ENCODE results near the gene ENGASE.

Gene ENGASE

DNA sequence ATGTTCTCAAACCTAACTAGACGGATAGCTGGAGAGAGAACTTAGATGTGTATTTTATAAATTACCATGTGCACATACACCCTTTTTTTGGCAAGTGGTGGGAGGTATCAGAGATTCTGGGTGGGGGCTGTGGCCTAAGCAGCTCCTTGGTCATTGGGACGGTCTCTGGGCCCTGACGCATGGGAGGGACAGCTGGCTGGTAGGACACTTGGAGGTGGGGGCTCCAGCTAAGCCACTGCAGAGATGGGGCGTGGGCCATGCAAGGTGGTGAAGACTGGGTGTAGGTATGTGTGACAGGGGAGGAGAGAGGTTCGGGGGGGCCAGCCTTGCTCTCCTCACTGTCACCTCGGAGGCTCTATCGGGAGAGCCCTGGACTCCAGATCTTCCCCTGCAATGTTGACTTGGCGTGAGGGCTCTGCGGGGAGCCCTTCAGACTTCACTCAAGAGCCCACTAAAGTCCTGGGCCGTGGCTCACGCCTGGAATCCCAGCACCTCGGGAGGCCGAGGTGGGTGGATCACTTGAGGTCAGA is 33.5 kb upstream of the ENGASE start:
- no peak for DNase-seq

DNA sequence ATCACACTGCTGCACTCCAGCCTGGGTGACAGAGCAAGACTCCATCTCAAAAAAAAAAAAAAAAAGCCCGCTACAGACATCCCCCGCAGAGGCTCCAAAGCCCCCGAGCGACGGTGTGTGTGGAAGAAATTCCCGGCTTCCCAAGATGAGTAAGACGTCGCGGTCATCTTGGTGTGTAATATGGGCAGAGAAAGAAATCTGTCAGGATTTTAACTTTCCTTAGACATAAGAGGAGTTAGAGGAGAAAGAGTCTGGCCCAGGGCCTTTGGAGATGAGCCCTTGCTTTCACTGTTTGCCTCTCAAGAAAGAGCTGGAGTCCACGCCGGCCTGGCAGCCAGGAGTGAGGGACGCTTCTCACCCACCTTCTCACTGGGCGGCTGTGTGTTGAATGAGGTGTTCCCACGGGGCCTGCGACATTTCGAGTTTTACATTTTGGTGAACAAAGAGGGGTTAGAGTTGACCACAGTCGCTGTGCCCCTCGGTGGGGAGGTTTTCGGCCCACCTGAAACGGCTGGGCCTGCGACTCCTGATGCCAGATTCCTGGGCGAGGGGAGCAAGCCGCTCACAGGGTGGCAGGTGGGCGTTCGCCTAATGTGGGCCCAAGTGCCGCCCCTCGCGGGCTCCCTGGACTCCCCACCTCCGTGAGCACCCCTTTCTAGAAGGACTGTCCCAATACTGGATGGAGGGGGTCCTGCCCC is 32.8 kb upstream of the ENGASE start:
- DNase-seq = no peak

DNA sequence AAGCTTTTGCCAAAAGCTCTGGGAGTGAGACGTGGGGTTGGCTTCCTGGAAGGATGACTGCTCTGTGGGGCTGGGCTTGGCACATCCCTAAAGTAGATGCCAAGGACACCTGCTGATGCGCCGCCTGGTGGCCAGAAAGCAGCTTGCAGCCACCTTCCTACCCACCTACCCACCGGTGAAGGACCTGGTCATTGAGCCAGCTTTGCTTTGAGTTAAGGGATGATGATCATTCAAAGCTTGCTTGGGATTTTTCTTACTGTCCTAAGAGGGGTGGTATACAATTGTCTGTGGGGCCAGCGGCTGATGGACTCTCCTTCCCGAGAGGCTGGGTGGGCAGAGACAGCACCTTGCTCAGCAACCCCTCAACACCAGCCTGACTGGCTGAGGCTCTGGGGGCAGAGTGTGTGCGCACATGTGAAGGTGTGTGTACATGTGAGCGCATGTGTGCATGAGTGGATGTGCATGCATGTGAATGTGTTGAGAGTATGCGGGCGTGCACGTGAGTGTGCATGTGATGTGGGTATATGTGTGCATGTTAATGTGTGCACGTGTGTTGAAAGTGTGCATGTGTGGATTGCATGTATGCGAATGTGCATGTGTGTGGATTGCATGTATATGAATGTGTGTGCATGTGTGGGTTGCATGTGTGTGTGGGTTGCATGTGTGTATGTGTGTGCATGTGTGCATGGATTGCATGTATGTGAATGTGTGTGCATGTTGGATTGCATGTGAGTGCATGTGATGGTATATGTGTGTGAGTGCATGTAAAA is 32.0 kb upstream of the ENGASE start:
- peak; percentile 71 for DNase-seq

DNA sequence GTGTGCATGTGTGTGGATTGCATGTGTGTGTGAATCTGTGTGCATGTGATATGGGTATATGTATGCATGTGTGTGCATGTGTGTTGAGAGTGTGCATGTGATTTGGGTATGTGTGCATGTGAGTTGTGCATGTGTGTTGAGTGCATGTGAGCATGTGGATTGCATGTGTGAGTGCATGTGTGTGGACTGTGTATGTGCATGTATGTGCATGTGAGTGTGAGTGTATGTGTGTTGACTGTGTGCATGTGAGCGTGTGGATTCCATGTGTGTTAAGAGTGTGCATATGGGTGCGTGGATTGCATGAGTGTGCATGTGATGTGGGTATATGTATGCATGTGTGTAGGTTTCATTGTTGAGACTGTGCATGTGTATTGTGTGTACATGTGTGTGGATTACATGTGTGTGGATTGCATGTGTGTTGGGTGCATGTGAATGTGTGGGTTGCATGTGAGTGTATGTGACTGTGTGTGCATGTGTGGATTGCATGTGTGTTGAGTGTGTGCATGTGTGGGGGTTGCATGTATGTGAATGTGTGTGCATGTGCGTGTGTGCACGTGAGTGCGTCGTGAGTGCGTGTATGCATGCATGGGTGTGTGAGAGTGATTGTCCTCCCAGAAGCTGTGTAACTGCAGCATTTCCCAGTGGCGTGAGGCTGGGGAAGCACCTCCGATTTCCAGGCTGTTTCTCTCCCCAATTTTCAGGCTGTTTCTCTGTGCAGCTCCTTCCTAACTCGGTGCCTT is 31.3 kb upstream of the ENGASE start:
- DNase-seq = no peak

DNA sequence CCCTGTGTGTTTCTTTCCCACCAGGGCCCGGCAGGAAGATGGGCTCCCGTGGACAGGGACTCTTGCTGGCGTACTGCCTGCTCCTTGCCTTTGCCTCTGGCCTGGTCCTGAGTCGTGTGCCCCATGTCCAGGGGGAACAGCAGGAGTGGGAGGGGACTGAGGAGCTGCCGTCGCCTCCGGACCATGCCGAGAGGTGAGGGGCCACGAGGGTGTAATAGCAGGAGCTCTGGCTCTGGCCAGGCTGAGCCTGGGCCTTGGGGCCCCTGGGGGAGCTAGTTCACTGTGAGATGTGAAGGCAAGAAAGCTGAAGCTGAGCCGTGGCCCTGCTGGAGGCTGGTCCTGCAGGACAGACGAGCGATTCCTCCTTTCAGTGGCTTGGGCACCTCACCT is 30.7 kb upstream of the ENGASE start:
- no peak for DNase-seq

DNA sequence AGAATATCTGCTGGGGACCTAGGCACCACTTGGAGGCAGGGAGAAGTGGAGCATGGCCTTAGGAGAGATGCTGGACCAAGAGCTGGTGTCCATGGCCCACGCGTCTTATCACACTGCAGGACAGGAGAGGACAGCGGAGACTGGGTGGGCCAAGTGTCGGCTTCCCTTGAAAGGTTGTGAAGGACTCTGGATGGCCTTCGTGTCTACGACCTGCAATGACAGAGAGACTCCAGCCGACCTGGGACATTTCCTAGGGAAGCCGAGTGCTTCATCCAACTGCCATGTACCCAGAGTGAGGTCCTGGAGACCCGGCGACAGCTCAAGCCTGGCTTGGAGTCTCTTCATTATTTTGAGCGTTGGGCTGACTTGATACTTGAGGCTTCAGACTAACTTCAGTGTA is 30.2 kb upstream of the ENGASE start:
- no peak for DNase-seq

DNA sequence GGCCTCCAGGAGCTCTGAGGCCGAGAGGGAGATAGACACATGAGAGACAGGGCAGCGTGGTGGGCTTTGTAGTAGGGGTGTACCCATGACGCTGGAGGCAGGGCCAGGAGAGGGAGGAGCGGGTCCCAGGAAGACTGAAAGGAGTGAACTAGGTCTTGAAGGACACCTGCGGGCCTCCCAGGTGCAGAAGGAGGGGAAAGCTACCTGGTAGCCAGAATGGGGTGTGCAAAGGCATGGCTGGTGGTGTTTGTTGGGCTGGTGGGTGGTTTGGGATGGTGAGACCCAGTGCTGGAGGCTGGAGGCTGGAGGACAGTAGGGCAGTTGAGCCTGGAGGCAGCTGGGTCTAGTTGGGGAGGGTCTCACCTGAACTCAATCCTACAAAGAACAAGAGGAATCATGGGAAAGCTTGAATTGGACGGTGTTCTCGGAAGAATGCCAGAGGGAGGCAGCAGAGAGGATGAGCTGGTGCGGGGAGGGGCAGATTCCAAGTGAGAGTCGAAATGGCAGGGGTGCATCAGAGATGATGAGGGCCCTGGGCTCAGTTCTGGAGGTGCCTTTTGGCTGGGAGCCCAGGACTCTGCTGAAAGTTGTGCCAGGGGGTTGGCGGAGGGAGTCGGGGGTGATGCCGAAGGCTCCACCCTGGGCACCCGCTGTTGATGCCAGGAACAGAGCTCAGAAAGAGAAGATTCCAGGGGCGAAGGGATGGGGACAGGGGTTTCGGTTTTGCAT is 29.5 kb upstream of the ENGASE start:
- DNase-seq = no peak

DNA sequence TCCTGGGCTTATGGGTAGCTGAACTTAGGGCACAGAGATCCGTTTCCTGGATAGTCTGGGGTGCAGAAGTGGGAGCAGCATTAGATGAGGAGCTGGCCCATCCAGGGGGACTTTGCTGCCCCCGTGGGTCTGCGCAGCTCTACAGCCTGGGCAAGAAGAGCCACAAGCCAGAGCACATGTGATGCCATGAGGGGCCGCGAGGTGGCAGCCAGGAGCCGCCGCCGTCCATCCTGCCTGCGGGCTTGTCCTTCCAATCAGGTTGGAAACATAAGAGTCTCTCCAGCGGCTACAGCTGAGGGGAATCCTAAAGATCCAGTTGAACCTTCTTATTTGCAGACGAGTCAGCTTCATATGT is 28.8 kb upstream of the ENGASE start:
- peak; percentile 73 for DNase-seq

DNA sequence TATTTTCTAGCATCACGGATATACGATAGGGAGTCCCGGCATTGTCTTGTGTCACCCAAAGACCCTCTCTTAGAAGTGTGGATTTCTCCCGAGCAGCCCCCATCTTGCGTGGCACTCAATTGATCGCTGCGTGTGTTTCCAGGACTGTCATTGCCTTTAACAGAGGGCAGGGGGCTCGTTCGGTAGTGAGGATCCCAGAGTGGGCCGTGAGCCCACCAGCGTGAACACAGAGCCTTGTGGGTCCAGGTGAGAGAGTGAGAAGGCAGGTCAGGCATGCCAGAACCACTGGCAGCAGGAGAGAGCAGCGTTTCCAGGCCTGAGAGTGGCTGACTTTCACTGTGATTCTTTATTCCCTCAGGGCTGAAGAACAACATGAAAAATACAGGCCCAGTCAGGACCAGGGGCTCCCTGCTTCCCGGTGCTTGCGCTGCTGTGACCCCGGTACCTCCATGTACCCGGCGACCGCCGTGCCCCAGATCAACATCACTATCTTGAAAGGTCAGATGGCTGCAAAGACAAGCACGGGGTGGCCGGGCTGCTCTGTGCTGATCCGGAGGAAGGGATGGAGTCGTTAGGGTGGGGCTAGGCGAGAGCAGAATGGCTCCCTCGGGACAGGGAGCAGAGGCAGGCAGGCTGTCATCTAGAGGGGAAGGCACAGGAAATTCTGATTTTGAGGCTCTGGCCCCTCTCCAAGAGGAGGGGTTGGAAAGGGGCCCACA is 28.3 kb upstream of the ENGASE start:
- no peak for DNase-seq

DNA sequence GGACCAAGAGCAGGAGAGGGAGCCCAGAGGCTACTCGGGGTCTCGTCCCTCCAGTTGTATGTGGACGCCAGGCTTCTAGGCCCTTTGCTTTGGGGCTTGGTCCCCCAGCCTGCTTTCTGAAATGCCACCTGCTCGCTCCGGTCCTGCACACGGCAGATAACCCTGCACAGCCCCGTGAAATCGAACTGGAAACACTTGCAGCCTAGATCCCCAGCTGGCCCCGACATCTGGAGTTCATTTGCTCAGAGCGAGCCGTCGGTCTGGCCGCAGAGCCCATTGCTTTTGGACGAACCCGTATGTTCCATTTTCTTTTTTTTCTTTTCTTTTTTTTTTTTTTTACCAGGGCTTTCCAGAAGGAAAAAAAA is 27.7 kb upstream of the ENGASE start:
- DNase-seq = no peak

DNA sequence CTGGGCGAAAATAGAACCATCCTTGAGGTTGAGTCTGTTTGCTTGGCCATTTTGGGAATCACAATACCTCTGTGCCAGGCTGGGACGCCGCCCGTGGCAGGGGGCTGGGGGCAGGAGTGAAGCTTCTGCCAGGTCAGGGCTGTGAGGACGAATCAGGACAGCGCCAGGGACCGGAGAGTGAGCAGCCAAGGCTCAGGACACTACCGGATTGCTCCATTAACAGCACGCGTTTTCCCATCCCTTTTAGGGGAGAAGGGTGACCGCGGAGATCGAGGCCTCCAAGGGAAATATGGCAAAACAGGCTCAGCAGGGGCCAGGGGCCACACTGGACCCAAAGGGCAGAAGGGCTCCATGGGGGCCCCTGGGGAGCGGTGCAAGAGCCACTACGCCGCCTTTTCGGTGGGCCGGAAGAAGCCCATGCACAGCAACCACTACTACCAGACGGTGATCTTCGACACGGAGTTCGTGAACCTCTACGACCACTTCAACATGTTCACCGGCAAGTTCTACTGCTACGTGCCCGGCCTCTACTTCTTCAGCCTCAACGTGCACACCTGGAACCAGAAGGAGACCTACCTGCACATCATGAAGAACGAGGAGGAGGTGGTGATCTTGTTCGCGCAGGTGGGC is 27.2 kb upstream of the ENGASE start:
- DNase-seq = no peak

DNA sequence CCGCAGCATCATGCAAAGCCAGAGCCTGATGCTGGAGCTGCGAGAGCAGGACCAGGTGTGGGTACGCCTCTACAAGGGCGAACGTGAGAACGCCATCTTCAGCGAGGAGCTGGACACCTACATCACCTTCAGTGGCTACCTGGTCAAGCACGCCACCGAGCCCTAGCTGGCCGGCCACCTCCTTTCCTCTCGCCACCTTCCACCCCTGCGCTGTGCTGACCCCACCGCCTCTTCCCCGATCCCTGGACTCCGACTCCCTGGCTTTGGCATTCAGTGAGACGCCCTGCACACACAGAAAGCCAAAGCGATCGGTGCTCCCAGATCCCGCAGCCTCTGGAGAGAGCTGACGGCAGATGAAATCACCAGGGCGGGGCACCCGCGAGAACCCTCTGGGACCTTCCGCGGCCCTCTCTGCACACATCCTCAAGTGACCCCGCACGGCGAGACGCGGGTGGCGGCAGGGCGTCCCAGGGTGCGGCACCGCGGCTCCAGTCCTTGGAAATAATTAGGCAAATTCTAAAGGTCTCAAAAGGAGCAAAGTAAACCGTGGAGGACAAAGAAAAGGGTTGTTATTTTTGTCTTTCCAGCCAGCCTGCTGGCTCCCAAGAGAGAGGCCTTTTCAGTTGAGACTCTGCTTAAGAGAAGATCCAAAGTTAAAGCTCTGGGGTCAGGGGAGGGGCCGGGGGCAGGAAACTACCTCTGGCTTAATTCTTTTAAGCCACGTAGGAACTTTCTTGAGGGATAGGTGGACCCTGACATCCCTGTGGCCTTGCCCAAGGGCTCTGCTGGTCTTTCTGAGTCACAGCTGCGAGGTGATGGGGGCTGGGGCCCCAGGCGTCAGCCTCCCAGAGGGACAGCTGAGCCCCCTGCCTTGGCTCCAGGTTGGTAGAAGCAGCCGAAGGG is 26.4 kb upstream of the ENGASE start:
- no peak for DNase-seq

DNA sequence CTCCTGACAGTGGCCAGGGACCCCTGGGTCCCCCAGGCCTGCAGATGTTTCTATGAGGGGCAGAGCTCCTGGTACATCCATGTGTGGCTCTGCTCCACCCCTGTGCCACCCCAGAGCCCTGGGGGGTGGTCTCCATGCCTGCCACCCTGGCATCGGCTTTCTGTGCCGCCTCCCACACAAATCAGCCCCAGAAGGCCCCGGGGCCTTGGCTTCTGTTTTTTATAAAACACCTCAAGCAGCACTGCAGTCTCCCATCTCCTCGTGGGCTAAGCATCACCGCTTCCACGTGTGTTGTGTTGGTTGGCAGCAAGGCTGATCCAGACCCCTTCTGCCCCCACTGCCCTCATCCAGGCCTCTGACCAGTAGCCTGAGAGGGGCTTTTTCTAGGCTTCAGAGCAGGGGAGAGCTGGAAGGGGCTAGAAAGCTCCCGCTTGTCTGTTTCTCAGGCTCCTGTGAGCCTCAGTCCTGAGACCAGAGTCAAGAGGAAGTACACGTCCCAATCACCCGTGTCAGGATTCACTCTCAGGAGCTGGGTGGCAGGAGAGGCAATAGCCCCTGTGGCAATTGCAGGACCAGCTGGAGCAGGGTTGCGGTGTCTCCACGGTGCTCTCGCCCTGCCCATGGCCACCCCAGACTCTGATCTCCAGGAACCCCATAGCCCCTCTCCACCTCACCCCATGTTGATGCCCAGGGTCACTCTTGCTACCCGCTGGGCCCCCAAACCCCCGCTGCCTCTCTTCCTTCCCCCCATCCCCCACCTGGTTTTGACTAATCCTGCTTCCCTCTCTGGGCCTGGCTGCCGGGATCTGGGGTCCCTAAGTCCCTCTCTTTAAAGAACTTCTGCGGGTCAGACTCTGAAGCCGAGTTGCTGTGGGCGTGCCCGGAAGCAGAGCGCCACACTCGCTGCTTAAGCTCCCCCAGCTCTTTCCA is 25.5 kb upstream of the ENGASE start:
- no peak for DNase-seq

DNA sequence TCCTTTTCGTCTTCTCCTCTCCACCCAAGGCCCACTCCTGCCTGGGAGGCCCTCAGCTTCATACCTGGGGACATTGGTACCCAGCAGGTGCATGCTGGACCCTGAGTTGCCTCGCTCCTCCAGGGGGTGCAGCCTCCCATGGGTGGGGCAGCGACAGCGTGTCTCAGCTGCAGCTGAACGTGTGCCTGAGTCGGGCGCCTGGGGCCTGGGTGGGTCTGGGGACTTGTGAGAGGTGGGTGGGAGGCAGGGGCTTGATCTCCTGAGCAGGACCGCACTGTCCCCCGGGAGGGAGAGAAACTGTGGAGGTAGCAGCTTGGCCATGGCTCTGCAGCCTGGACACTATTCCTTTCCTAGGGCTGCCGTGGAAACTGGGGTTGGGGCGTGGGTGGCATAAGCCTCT is 24.8 kb upstream of the ENGASE start:
- no peak for DNase-seq

DNA sequence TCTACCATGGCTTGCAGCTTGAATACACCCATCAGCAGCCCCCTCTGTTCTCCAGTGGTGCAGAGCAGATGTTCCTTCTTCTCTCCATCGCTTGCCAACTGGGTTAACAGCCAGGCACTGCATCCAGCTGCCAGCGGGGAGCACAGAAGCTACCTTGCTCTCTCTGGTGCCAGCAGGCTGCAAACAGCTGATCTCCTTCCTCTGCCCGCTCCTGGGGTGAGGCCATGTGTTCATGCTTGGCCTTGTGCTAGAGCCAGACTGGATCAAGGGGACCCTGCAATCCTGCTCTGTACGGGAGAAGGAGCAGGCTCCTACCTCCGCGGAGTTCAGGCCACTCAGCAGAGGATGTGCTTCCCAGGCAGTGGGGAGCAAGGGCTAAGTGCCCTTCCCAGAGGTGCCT is 24.1 kb upstream of the ENGASE start:
- DNase-seq = no peak

DNA sequence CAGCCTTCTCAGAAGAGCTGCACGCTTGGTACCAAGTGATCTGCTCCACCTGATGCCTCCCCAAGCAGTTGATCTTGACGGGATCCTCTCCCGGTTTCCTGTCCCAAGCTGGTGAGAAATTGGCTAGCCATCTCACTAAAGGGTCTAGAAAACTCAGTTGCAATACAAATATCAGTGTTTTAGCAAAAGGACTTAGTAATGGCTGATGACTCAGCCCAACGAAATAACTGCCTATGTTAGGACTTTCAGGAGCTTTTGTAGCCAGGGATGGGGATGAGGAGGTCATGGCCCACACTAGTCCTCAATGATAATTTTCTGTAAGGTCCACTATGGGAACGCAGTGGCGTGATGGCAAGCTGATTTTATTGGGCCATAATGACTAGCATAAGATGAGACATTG is 23.3 kb upstream of the ENGASE start:
- DNase-seq = no peak

DNA sequence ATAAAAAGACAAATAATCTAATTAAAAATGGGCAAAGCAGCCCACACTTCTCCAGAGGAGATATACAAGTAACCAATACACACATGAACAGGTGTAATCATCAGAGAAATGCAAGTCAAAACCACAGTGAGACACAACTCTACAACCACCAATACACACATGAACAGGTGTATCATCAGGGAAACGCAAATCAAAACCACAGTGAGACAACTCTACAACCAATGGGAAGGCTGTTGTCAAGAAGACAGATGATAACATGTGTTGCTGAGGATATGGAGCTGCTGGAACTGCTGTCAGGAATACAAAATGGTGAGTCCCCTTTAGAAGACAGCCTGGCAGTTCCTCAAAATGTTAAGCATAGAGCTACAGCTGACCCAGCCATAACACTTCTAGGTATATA is 22.5 kb upstream of the ENGASE start:
- no peak for DNase-seq

DNA sequence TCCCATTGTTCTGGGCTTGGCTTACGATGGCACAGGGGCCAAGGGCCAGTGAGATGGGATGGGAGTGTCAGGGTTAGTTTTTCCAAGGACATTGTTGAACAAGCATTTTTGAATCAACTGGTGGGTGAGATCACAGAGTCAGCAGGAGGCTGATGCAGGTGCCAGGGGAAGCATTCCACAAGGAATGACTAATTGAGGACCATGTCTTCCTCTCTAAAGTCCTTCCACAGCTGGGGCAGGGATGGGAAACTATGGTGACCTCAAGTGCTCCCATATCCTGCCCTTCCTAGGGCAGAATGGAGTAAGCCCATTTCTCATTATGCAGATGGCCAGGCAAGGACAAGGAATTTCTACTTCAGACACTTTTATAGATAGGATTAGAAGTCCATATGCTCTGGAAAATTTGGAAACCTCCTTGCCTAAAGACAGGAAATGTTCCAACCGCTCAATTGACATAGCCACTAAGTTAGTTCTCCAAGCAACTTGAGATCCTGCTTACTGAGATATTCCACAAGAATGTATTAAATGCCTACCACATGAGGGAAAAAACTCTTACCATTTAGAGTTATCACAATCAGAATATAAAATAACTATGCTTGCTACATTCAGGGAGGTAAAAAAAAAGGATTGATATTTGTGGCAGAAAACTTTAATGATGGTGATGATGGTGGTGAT is 21.2 kb upstream of the ENGASE start:
- DNase-seq = no peak
